Ectodermal cell (in vitro differentiated cells): ENCODE results near the gene HNRNPK.

Source experiments
- H3K27ac ChIP-seq: 2 replicates; pipeline ENCODE4 v1.7.0; 2013; ENCODE audit warnings: mild to moderate bottlenecking, low read depth, low read length; ENCODE audit not compliant: insufficient read depth, poor library complexity, severe bottlenecking
- H3K27me3 ChIP-seq: 2 replicates; pipeline ENCODE4 v1.7.0; 2013; ENCODE audit warnings: mild to moderate bottlenecking, low read length; ENCODE audit not compliant: insufficient read depth, control insufficient read depth, poor library complexity, severe bottlenecking
- H3K36me3 ChIP-seq: one replicate; pipeline ENCODE4 v1.7.0; 2013; ENCODE audit warnings: low read length; ENCODE audit not compliant: control insufficient read depth, insufficient read depth
- H3K4me1 ChIP-seq: one replicate; pipeline ENCODE4 v1.7.0; 2013; ENCODE audit warnings: low read length; ENCODE audit not compliant: control insufficient read depth, insufficient read depth
- H3K4me3 ChIP-seq: 2 replicates; pipeline ENCODE4 v1.7.0; 2013; ENCODE audit warnings: low read depth, low read length, control low read depth; ENCODE audit not compliant: insufficient read depth
- H3K9me3 ChIP-seq: 2 replicates; pipeline ENCODE4 v1.7.0; 2013; ENCODE audit warnings: mild to moderate bottlenecking, low read length, moderate library complexity; ENCODE audit not compliant: control insufficient read depth
- WGBS, 2 experiments: methylation state at CpG; one replicate each; pipeline ENCODE4 v1.1.7; 2013; ENCODE audit warnings: missing lambda C conversion rate in 2 of 2; 5-methylcytosine and 5-hydroxymethylcytosine counted together

The HNRNPK gene

DNA sequence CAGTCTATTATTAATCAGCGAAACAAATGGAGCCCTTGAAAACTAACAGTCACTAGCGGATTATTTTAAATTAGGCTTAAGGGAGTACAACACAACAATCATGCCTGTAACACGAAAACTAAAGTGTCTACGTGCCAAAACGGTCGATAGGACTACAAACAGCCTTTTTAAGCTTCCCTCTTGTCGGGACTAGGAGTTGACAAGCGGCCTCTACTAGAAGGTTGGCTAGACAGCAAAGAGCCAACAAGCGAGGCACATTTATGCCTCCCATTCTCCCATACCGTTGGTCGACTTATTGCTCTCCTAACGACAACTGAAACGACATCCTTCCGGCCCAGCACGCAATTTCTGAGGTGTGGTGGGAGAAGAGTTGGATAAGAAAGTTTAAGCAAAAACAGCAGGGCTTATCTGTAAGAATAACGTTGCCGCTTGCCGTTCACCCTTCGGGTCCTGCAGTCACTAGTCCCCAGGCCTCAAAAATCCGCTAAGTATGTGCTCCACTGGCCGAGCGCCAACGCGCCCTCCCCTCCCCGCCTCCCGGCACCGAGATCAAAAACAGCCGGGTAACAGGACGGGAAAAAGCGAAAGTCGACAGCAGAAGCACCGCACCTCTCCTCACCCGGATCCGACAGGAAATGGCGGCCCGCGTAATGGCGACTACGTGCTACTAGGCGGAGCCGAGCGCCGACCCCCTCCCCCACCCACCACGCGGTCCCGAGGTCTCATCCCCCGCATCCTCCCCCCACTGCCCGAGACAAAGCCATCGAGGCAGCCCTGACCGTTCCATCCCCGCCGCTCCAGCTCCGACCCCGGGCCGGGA, 813 bp downstream of the HNRNPK start:
- H3K4me1 ChIP-seq, result peaks cover 10% of the 10 kb centered on the region
- no peaks in the 10 kb centered on the region for H3K9me3 ChIP-seq
- H3K36me3 ChIP-seq, result peaks cover 24% of the 10 kb centered on the region
- peak overlapping the region; percentile 80 for H3K4me3 ChIP-seq
- H3K27me3 ChIP-seq, result no peaks in the 10 kb centered on the region
- peak overlapping the region; percentile 98 for H3K27ac ChIP-seq
- 0% methylated on average over 50 to 55 of the region's 55 CpGs for WGBS, 2 experiments

DNA sequence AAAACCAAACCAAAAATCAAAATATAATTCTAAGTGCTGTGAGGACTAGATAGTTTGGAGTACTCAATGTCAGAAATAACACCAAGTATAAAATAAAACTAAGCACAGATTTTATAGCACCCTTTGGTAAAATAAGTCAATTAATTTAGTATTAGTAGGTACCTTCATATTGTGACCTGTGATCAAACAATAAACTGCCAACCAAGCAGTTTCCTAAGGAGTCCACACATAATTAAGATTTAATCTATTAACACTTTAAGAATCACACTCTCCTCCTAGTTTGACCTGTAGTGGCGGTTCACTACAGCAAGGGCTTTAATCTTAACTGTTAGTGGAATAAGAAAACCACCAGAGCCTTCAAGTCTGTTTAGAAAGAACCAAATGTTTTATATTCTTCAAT, 2.8 kb downstream of the HNRNPK start:
- Histone ChIP-seq H3K4me3 (peak overlapping the region; percentile 80), H3K4me1 (peaks cover 10% of the 10 kb centered on the region), H3K36me3 (peaks cover 39% of the 10 kb centered on the region), H3K27ac (no peak overlapping the region), H3K9me3 (no peaks in the 10 kb centered on the region), H3K27me3 (no peaks in the 10 kb centered on the region)
- 83 to 100% methylated on average over 1 of the region's 1 CpG for WGBS, 2 experiments

DNA sequence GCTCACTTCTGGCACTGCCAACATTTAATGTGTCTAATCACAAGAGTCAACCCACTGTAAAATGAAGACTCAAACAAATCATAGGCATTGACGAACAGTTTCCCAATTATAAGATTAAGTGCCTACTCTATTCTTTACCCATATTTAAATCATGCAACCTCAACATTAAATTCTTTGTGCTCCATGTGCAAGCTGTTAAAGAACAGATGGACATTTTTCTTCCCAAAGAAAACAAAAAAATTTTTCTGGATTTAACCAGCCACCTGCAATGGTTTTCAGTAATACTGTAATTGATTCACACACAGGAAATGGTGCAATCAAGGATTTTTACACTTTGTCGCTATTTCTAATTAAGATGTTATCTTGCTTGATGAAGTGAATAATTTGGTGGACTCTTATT, 3.6 kb downstream of the HNRNPK start:
- 91 to 95% methylated on average over 1 to 2 of the region's 2 CpGs for WGBS, 2 experiments
- no peaks in the 10 kb centered on the region for H3K9me3 ChIP-seq
- peaks cover 10% of the 10 kb centered on the region for H3K4me1 ChIP-seq
- H3K27me3 ChIP-seq, result no peaks in the 10 kb centered on the region
- H3K36me3 ChIP-seq, result peaks cover 47% of the 10 kb centered on the region
- no peak overlapping the region for H3K4me3 ChIP-seq
- H3K27ac ChIP-seq, result no peak overlapping the region

DNA sequence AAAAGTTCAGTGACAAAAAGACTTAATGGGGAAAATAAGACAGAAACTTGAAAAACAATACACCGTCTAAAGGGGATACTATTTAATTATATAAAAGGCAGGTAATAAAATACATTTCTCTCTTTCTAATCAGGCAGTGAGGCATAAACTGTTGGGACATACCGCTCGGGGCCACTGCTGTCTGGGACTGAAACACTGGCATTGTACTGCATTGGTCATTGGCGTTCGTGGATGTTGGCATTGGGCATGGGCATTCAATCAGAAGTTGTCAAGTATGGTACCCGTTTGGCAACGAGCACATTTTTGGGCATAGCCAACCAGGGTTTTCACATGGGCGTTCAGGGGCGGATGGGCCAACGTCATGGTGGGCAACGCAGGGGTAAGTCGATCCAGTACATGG, 4.7 kb downstream of the HNRNPK start:
- no peak overlapping the region for H3K4me3 ChIP-seq
- no peaks in the 10 kb centered on the region for H3K9me3 ChIP-seq
- H3K27me3 ChIP-seq, result no peaks in the 10 kb centered on the region
- no peak overlapping the region for H3K27ac ChIP-seq
- WGBS, 2 experiments, result 93 to 97% methylated on average over 11 to 12 of the region's 12 CpGs
- H3K4me1 ChIP-seq, result peaks cover 10% of the 10 kb centered on the region
- H3K36me3 ChIP-seq, result peaks cover 57% of the 10 kb centered on the region

DNA sequence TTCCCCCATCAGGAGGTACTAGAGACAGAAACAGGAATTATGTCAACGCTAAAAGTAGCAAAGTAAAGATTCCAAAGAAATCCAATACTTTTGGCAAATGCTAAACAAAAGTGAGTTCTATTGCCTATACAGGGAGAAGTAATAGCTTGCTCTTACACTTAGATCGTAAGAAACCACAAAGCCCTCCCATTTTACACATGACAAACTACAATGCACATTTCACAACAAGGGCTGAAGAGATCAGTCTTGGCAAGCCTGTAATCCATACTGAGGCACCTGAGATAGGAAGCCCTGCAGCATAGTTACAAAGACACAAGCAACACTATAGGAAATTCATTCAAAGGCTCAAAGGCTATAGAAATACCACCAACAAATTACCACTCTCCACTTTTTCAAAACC, 7.7 kb downstream of the HNRNPK start:
- Histone ChIP-seq H3K4me3 (no peak overlapping the region), H3K4me1 (peaks cover 8% of the 10 kb centered on the region), H3K9me3 (no peaks in the 10 kb centered on the region), H3K27me3 (no peaks in the 10 kb centered on the region), H3K27ac (no peak overlapping the region), H3K36me3 (peaks cover 72% of the 10 kb centered on the region)
- WGBS, 2 experiments, result 96 to 100% methylated on average over 2 of the region's 2 CpGs

DNA sequence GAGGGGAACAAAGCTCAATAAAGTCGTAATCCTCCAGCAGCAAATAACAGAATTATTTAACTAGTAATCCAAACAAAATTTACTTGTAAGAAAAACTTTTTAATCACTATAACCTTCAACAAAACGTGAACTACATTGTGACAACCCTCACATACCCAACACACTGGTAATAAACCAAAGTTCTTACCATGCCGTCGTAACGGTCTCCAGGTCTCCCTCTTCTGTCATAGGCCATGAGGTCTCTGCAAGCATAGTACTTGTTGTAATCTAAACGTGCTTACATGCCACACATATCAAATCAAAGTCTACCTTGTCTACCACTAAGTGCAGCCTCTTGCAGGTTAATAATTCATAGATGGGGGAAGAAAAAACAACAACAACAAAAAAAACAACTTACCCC, 8.5 kb downstream of the HNRNPK start:
- WGBS, 2 experiments, result 91 to 95% methylated on average over 6 of the region's 6 CpGs
- peaks cover 2% of the 10 kb centered on the region for H3K4me1 ChIP-seq
- no peak overlapping the region for H3K4me3 ChIP-seq
- no peaks in the 10 kb centered on the region for H3K9me3 ChIP-seq
- H3K27me3 ChIP-seq, result no peaks in the 10 kb centered on the region
- no peak overlapping the region for H3K27ac ChIP-seq
- peaks cover 68% of the 10 kb centered on the region for H3K36me3 ChIP-seq

DNA sequence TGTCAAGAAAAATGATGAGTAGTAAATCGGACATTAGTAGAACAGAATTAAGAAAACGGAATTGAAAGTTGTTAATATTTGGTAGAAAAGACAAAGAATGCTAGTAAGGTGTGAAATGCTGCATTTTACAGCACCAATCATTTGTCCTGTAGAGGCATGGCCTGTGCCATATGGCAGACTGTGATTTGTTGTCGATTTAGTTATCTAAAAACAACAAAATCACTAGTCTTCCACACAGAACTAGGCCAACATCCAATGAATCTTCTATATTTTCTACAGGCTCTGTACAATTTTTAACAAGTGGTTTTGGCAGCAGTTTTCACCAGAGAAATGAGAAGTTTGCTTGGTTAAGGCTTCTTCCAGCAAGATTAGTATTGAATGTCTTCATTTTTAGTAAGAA, 10.4 kb downstream of the HNRNPK start:
- Histone ChIP-seq H3K9me3 (no peaks in the 10 kb centered on the region), H3K27ac (no peak overlapping the region), H3K4me1 (no peaks in the 10 kb centered on the region), H3K27me3 (no peaks in the 10 kb centered on the region), H3K4me3 (no peak overlapping the region), H3K36me3 (peaks cover 52% of the 10 kb centered on the region)
- 91 to 97% methylated on average over 3 of the region's 3 CpGs for WGBS, 2 experiments

DNA sequence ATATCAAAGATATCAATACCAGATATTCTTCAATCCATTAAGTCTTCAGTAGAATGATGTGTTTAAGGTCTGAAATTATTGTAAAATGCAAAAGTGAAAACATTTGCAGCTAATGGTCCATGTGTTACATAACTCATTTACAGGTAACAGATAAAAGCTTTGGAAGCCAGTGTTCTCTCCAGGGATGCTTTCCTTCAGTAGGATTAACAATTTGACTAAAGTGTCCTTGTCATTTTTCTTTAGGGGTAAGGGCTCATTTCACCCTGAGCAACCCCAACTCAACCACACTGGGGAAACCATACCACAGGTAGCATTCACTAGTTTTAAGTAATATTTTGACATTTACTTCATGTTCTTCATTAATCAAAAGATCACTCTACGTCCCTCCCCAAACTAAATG, 12.9 kb downstream of the HNRNPK start:
- H3K9me3 ChIP-seq, result no peaks in the 10 kb centered on the region
- WGBS, 2 experiments, result 94 to 97% methylated on average over 1 of the region's 1 CpG
- no peaks in the 10 kb centered on the region for H3K27me3 ChIP-seq
- H3K4me3 ChIP-seq, result no peak overlapping the region
- peaks cover 32% of the 10 kb centered on the region for H3K36me3 ChIP-seq
- no peak overlapping the region for H3K27ac ChIP-seq
- no peaks in the 10 kb centered on the region for H3K4me1 ChIP-seq

DNA sequence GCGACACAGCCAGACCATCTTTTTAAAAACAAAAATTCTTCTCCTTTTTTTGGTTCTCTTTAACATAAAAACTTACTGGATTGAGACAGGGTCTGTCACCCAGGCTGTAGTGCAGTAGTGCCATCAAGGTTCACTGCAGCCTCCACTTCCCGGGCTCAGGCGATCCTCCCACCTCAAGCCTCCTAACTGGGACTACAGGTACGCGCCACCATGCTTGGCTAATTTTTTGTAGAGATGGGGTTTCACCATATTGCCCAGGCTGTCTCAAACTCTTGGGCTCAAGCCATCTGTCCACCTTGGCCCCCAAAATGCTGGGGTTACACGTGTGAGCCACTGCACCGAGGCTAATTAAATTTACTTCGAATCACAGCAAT, 13.8 kb downstream of the HNRNPK start:
- H3K4me1 ChIP-seq, result no peaks in the 10 kb centered on the region
- no peaks in the 10 kb centered on the region for H3K9me3 ChIP-seq
- 93 to 95% methylated on average over 8 of the region's 8 CpGs for WGBS, 2 experiments
- H3K27ac ChIP-seq, result no peak overlapping the region
- no peaks in the 10 kb centered on the region for H3K27me3 ChIP-seq
- H3K36me3 ChIP-seq, result peaks cover 24% of the 10 kb centered on the region
- H3K4me3 ChIP-seq, result no peak overlapping the region

DNA sequence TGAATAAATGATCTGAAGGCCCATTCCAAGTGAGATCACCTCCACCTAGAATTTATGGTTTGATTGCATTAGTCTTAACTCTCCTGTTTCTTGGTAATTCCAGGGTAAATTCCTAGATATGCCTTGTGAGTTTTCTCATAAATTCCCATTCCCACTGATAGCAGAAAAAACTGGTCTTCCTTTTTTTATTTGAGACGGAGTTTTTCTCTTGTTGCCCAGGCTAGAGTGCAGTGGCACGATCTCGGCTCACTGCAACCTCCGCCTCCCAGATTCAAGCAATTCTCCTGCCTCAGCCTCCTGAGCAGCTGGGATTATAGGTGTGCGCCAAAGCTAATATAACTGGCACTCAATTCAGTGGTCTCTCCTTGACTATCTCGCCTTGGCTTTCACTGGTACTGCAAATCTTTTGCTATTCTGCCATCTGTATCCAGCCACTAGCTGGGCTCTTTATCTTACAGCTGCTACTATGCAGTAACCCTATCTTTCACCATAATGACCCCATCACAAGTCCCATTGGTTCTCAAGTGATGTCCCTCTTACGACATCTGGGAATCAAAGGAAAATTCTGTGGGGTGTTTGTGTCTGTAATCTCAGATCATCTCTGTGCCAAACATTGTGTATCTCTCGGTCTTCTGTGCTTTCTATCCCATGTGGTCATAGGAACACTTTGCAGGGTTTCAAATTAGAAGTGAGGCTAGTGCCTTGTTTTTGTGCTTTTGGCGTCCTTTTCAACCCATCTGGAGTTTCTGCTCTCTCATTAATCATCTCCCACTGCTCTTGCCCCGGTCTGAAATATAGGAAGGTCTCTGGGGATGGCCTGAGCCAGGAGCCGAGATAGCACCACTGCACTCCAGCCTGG, 14.4 kb downstream of the HNRNPK start:
- no peak overlapping the region for H3K4me3 ChIP-seq
- WGBS, 2 experiments, result 87% methylated on average over 11 of the region's 11 CpGs
- H3K27ac ChIP-seq, result no peak overlapping the region
- no peaks in the 10 kb centered on the region for H3K9me3 ChIP-seq
- H3K36me3 ChIP-seq, result peaks cover 18% of the 10 kb centered on the region
- H3K27me3 ChIP-seq, result no peaks in the 10 kb centered on the region
- no peaks in the 10 kb centered on the region for H3K4me1 ChIP-seq
